ENCODE data around the gene MITF. TPM values are rescaled to one million over a fixed set of nuclear protein-coding genes. Genes with fewer than 3 reads are reported as not detected.

Gene MITF
- total and polyA plus RNA-seq, 7 experiments from 2014 or later = 0.54 to 3.9 (median 1.2) TPM; not detected in 3

GRCh38 chr3:69842789-69843188, 103.5 kb downstream of the MITF start:
- ChIA-PET POLR2A (no interaction called here), CTCF (no interaction called here)
- Mint-ChIP-seq H3K27me3 (peaks cover 0 to 12% (median 3%) of the 10 kb centered on the region in 5 donors), H3K4me1 (no peaks in the 10 kb centered on the region), H3K4me3 (no peak overlapping the region), H3K27ac (no peak overlapping the region), H3K36me3 (no peaks in the 10 kb centered on the region), H3K9me3 (peaks cover 0 to 6% (median 0%) of the 10 kb centered on the region in 11 donors)
- Histone ChIP-seq H3K27ac (ENCODE audit: low read depth, low read length) (no peak overlapping the region), H3K4me3 (ENCODE audit: low read length) (no peak overlapping the region), H3K4me1 (ENCODE audit: control insufficient read depth in 2 of 2, insufficient read depth in 2 of 2, low read length in 2 of 2) (no peaks in the 10 kb centered on the region), H3K9me3 (ENCODE audit: control insufficient read depth in 2 of 3, low read length in 3 of 3) (no peaks in the 10 kb centered on the region), H3K36me3 (ENCODE audit: control insufficient read depth in 2 of 3, insufficient read depth in 3 of 3, low read length in 3 of 3) (no peaks in the 10 kb centered on the region), H3K27me3 (ENCODE audit: control insufficient read depth in 2 of 2, insufficient read depth in 2 of 2, low read length in 2 of 2) (no peaks in the 10 kb centered on the region)
- no peak for DNase-seq
- intact Hi-C loops (cut with micrococcal nuclease) = no loop called here
- no peak for ATAC-seq

GRCh38 chr3:69844706-69845105, 105.4 kb downstream of the MITF start:
- Mint-ChIP-seq H3K36me3 (no peaks in the 10 kb centered on the region), H3K27me3 (peaks cover 0 to 7% (median 3%) of the 10 kb centered on the region in 5 donors), H3K4me3 (no peak overlapping the region), H3K9me3 (peaks cover 0 to 6% (median 0%) of the 10 kb centered on the region in 11 donors), H3K4me1 (no peaks in the 10 kb centered on the region), H3K27ac (no peak overlapping the region)
- ChIA-PET POLR2A (no interaction called here), CTCF (interaction anchor here (0.7 to 0.9 kb wide), 2 partner anchors 9 to 117 kb away, joined by 3 to 4 read pairs; no protein-coding TSS in a partner anchor)
- ATAC-seq (no peak), DNase-seq (no peak)
- Histone ChIP-seq H3K27ac (ENCODE audit: low read depth, low read length) (no peak overlapping the region), H3K27me3 (ENCODE audit: control insufficient read depth in 2 of 2, insufficient read depth in 2 of 2, low read length in 2 of 2) (no peaks in the 10 kb centered on the region), H3K4me1 (ENCODE audit: control insufficient read depth in 2 of 2, insufficient read depth in 2 of 2, low read length in 2 of 2) (no peaks in the 10 kb centered on the region), H3K4me3 (ENCODE audit: low read length) (no peak overlapping the region), H3K9me3 (ENCODE audit: control insufficient read depth in 2 of 3, low read length in 3 of 3) (no peaks in the 10 kb centered on the region), H3K36me3 (ENCODE audit: control insufficient read depth in 2 of 3, insufficient read depth in 3 of 3, low read length in 3 of 3) (no peaks in the 10 kb centered on the region)
- intact Hi-C loops (cut with micrococcal nuclease) = no loop called here

DNA sequence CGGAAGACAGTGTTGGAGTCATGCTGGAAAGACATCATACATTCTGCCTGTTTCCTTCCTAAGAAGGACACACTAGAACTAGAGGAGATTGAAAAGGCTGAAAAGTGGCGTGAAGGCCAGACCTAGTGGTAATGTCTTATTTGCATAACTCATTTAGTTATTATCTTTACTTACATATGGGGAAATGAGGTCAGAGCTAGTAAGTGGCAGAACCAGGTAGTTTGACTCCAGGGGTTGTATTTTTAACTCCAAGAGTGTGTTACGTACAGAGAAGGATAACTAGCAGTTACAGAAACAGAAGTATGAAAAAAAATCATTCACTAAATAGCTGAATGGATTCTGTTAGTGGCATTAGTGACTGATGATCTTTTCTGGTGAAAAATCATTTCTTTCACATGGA, 108.0 kb downstream of the MITF start:
- Histone ChIP-seq H3K4me3 (ENCODE audit: low read length) (no peak overlapping the region), H3K36me3 (ENCODE audit: control insufficient read depth in 2 of 3, insufficient read depth in 3 of 3, low read length in 3 of 3) (no peaks in the 10 kb centered on the region), H3K9me3 (ENCODE audit: control insufficient read depth in 2 of 3, low read length in 3 of 3) (no peaks in the 10 kb centered on the region), H3K4me1 (ENCODE audit: control insufficient read depth in 2 of 2, insufficient read depth in 2 of 2, low read length in 2 of 2) (no peaks in the 10 kb centered on the region), H3K27me3 (ENCODE audit: control insufficient read depth in 2 of 2, insufficient read depth in 2 of 2, low read length in 2 of 2) (no peaks in the 10 kb centered on the region), H3K27ac (ENCODE audit: low read depth, low read length) (no peak overlapping the region)
- H3K27ac Mint-ChIP-seq = no peak overlapping the region
- no peaks in the 10 kb centered on the region for H3K4me1 Mint-ChIP-seq
- CTCF ChIA-PET = no interaction called here
- peaks cover 0 to 6% (median 0%) of the 10 kb centered on the region in 11 donors for H3K9me3 Mint-ChIP-seq
- intact Hi-C loops (cut with micrococcal nuclease) = no loop called here
- no peaks in the 10 kb centered on the region for H3K36me3 Mint-ChIP-seq
- POLR2A ChIA-PET = no interaction called here
- ATAC-seq (no peak), DNase-seq (no peak)
- H3K27me3 Mint-ChIP-seq = peaks cover 0 to 10% (median 0%) of the 10 kb centered on the region in 5 donors
- H3K4me3 Mint-ChIP-seq = no peak overlapping the region

DNA sequence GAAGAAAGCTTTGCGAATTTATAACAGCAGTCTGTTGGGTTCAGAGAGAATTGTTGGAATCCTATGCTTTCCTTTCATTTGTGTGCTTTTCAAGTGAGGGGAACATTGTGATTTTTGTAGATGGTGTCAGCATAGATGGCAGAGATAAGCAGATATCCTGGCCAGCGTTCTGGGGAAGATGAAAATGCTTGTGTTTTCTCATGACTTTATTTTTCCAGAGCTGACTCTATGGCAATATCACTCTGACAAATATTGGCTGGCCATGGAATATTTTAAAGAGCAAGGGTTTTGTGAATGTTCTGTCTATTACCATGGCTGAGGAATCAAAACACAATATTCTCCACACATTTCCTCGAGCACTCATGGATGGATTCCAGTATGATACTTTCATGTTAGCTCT, 108.8 kb downstream of the MITF start:
- H3K4me3 ChIP-seq (ENCODE audit: low read length) = no peak overlapping the region
- no peak overlapping the region for H3K4me3 Mint-ChIP-seq
- peaks cover 0 to 11% (median 0%) of the 10 kb centered on the region in 5 donors for H3K27me3 Mint-ChIP-seq
- no peaks in the 10 kb centered on the region for H3K36me3 ChIP-seq (ENCODE audit: control insufficient read depth in 2 of 3, insufficient read depth in 3 of 3, low read length in 3 of 3)
- no peaks in the 10 kb centered on the region for H3K9me3 ChIP-seq (ENCODE audit: control insufficient read depth in 2 of 3, low read length in 3 of 3)
- POLR2A ChIA-PET = no interaction called here
- no peaks in the 10 kb centered on the region for H3K4me1 Mint-ChIP-seq
- no peak overlapping the region for H3K27ac ChIP-seq (ENCODE audit: low read depth, low read length)
- no peaks in the 10 kb centered on the region for H3K27me3 ChIP-seq (ENCODE audit: control insufficient read depth in 2 of 2, insufficient read depth in 2 of 2, low read length in 2 of 2)
- CTCF ChIA-PET = no interaction called here
- intact Hi-C loops (cut with micrococcal nuclease) = no loop called here
- H3K4me1 ChIP-seq (ENCODE audit: control insufficient read depth in 2 of 2, insufficient read depth in 2 of 2, low read length in 2 of 2) = no peaks in the 10 kb centered on the region
- ATAC-seq (no peak), DNase-seq (no peak)
- H3K36me3 Mint-ChIP-seq = no peaks in the 10 kb centered on the region
- no peak overlapping the region for H3K27ac Mint-ChIP-seq
- H3K9me3 Mint-ChIP-seq = peaks cover 0 to 6% (median 0%) of the 10 kb centered on the region in 11 donors

DNA sequence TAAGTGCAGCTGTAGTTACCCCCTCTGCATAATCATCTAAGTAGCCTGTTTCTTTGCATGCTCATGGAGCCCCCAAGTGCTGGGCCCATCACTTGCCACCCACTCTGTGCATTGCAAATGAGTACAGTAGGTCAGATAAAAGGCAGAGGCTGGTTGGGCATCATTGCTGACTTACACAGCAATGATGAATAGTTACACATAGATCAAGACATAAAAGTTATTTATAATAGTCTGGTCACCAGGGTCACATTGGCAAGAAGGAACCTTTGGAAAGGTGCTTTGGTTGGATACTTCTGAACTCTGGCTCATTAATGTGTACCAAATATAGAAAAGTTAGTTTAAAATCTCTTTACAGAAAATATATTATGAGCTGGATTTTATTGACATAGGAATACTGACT, 111.6 kb downstream of the MITF start:
- Histone ChIP-seq H3K27ac (ENCODE audit: low read depth, low read length) (no peak overlapping the region), H3K36me3 (ENCODE audit: control insufficient read depth in 2 of 3, insufficient read depth in 3 of 3, low read length in 3 of 3) (no peaks in the 10 kb centered on the region), H3K4me1 (ENCODE audit: control insufficient read depth in 2 of 2, insufficient read depth in 2 of 2, low read length in 2 of 2) (no peaks in the 10 kb centered on the region), H3K4me3 (ENCODE audit: low read length) (no peak overlapping the region), H3K27me3 (ENCODE audit: control insufficient read depth in 2 of 2, insufficient read depth in 2 of 2, low read length in 2 of 2) (no peaks in the 10 kb centered on the region), H3K9me3 (ENCODE audit: control insufficient read depth in 2 of 3, low read length in 3 of 3) (no peaks in the 10 kb centered on the region)
- ATAC-seq (no peak), DNase-seq (no peak)
- ChIA-PET CTCF (no interaction called here), POLR2A (no interaction called here)
- intact Hi-C loops (cut with micrococcal nuclease) = no loop called here
- H3K36me3 Mint-ChIP-seq = no peaks in the 10 kb centered on the region
- H3K27me3 Mint-ChIP-seq = peaks cover 0 to 16% (median 0%) of the 10 kb centered on the region in 5 donors
- H3K4me1 Mint-ChIP-seq = no peaks in the 10 kb centered on the region
- no peak overlapping the region for H3K4me3 Mint-ChIP-seq
- H3K9me3 Mint-ChIP-seq = peaks cover 0 to 6% (median 0%) of the 10 kb centered on the region in 11 donors
- no peak overlapping the region for H3K27ac Mint-ChIP-seq

GRCh38 chr3:69853027-69853426, 113.8 kb downstream of the MITF start:
- no peaks in the 10 kb centered on the region for H3K36me3 Mint-ChIP-seq
- no peaks in the 10 kb centered on the region for H3K36me3 ChIP-seq (ENCODE audit: control insufficient read depth in 2 of 3, insufficient read depth in 3 of 3, low read length in 3 of 3)
- H3K4me3 Mint-ChIP-seq = no peak overlapping the region
- H3K4me3 ChIP-seq (ENCODE audit: low read length) = no peak overlapping the region
- H3K9me3 ChIP-seq (ENCODE audit: control insufficient read depth in 2 of 3, low read length in 3 of 3) = no peaks in the 10 kb centered on the region
- H3K27me3 Mint-ChIP-seq = peaks cover 0 to 16% (median 0%) of the 10 kb centered on the region in 5 donors
- intact Hi-C loops (cut with micrococcal nuclease) = no loop called here
- POLR2A ChIA-PET = no interaction called here
- H3K4me1 Mint-ChIP-seq = no peaks in the 10 kb centered on the region
- CTCF ChIA-PET = no interaction called here
- no peaks in the 10 kb centered on the region for H3K27me3 ChIP-seq (ENCODE audit: control insufficient read depth in 2 of 2, insufficient read depth in 2 of 2, low read length in 2 of 2)
- no peak for DNase-seq
- ATAC-seq = peak; percentile 71
- no peak overlapping the region for H3K27ac Mint-ChIP-seq
- no peak overlapping the region for H3K27ac ChIP-seq (ENCODE audit: low read depth, low read length)
- peaks cover 0 to 6% (median 0%) of the 10 kb centered on the region in 11 donors for H3K9me3 Mint-ChIP-seq
- H3K4me1 ChIP-seq (ENCODE audit: control insufficient read depth in 2 of 2, insufficient read depth in 2 of 2, low read length in 2 of 2) = no peaks in the 10 kb centered on the region

DNA sequence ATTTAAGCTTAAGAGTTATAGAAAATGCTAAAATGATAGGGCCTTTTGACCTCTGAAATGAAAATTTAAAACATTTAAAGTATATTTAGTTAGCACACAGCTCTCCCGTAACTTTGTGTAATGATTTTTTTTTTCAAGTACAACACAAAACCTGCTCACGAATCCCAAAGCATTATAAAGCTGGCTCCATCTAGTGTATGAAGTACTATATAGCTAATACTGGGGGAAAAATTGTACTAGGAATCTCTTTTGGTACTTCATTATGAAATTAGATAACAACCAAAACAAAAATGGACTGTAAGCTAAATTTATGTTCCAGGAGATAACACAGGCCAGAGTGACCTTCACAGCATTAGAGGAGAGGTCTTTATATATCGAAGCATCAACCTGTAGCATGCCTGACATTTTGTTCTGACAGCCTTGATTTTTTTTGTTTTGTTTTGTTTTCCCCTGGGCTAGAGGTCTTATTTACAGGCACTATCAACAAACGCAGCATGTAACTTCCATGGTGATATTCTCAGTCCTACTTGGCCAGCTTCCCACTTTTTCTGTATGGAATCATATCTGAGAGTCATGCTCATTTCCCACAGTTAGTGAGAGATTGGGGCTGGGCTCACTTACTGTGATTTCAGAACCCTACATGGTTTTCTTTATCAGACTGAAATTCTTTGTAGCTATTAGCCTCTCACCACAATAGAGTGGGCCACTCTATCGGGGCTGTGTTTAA, 116.3 kb downstream of the MITF start:
- H3K9me3 Mint-ChIP-seq = no peaks in the 10 kb centered on the region
- no peaks in the 10 kb centered on the region for H3K27me3 ChIP-seq (ENCODE audit: control insufficient read depth in 2 of 2, insufficient read depth in 2 of 2, low read length in 2 of 2)
- H3K9me3 ChIP-seq (ENCODE audit: control insufficient read depth in 2 of 3, low read length in 3 of 3) = no peaks in the 10 kb centered on the region
- DNase-seq (no peak), ATAC-seq (no peak)
- H3K4me3 Mint-ChIP-seq = no peak overlapping the region
- no peaks in the 10 kb centered on the region for H3K4me1 ChIP-seq (ENCODE audit: control insufficient read depth in 2 of 2, insufficient read depth in 2 of 2, low read length in 2 of 2)
- no peak overlapping the region for H3K27ac Mint-ChIP-seq
- H3K4me1 Mint-ChIP-seq = no peaks in the 10 kb centered on the region
- H3K4me3 ChIP-seq (ENCODE audit: low read length) = no peak overlapping the region
- ChIA-PET CTCF (no interaction called here), POLR2A (no interaction called here)
- no peaks in the 10 kb centered on the region for H3K36me3 ChIP-seq (ENCODE audit: control insufficient read depth in 2 of 3, insufficient read depth in 3 of 3, low read length in 3 of 3)
- H3K27me3 Mint-ChIP-seq = peaks cover 0 to 16% (median 0%) of the 10 kb centered on the region in 5 donors
- intact Hi-C loops (cut with micrococcal nuclease) = no loop called here
- H3K27ac ChIP-seq (ENCODE audit: low read depth, low read length) = no peak overlapping the region
- H3K36me3 Mint-ChIP-seq = no peaks in the 10 kb centered on the region

Data from naive thymus-derived CD4-positive, alpha-beta T cell (primary cell).